UCSD-AML1 (cell line): ENCODE results near the gene CDYL.
"Not testable (repeated sequence)": the region's sequence is repeated elsewhere in the genome, so short reads cannot be mapped to it uniquely, and the experiment has no call there.

ENCODE experiments used
- DNase-seq: peaks from one replicate; lab custom pipeline; 2025; ENCODE audit not compliant: unreplicated experiment; lab: John Stamatoyannopoulos, UW

The CDYL gene

GRCh38 chr6:4983322-4983721, 207.1 kb downstream of the CDYL start:
- DNase-seq, result no peak

DNA sequence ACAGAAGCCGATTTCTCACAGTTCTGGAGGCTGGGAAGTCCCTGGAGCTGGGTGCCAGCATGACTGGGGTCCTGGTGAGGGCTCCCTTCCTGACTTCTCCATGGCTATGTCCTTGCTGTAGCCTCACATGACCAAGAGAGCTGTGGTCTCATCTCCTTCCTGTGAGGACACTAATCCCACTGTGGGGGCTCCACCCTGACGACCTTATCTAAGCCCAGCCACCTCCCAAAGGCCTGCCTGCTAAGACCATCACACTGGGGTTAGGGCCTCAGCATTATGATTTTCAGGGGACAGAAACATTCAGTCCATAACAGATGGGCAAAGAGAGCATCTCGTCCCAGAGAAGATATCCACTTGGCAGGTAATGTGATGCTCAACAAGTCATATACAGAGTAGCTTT, 210.8 kb downstream of the CDYL start:
- no peak for DNase-seq

GRCh38 chr6:4987432-4987831, 211.2 kb downstream of the CDYL start:
- no peak for DNase-seq

GRCh38 chr6:4994741-4995140, 218.5 kb downstream of the CDYL start:
- no peak for DNase-seq

- DNase-seq, result no peak
These were observed 221.7 kb downstream of the CDYL start for GRCh38 chr6:4997862-4998261.

GRCh38 chr6:4999586-4999985, 223.4 kb downstream of the CDYL start:
- no peak for DNase-seq

- peak; percentile 98 for DNase-seq
These were observed 227.6 kb downstream of the CDYL start, which contains the start of gene RPP40 for GRCh38 chr6:5003604-5004372. Gene RPP40 (minus strand): TSS chr6:5004037. CDS start chr6:5004002, 35 bp downstream.

DNA sequence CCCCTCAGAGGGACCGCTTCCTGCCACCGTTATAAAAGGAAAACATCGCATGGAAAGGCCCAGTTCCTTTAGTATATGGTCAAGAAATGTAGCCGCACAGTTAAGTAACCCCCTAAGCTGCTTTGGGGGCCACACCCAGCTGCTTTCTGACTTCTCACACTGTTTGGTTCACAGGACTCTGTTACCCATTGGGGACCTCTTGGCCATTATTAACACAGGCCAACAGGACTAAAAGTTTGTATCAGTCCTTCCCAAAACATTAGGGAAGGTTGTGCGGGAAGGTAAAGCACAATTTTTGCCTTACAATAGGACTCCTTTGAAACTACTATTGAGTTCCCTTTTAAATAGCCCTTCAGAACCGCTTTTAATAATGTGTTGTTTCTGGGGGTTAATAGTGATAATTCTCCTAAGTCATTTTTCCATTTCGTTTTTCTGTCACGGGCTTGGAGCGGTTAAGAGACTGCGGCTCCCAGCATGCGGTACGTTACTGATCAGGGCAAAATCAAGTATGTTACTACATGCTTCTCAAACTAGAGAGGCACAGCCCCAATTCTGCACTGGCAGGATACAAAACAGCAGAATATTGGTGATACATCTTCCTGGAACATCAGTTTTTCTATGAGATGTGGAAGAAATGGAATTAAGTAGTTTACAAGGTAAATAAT, 228.3 kb downstream of the CDYL start:
- no peak for DNase-seq

DNA sequence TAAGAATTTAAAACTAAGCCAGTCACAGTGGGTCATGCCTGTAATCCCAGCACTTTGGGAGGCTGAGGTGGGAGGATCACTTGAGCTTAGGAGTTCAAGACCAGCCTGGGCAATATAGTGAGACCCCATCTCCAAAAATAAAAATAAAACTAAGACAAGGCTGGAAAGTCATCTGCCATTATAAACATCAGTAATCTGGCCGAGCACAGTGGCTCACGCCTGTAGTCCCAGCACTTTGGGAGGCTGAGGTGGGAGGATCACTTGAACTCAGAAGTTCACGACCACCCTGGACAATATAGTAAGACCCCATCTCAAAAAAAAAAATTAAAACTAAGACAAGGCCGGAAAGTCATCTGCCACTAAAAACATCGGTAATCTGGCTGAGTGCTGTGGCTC, 228.8 kb downstream of the CDYL start:
- DNase-seq, result not testable (repeated sequence)
